Daoy (cell line): ENCODE results near the gene NIPAL3. TPM values are rescaled to one million over a fixed set of nuclear protein-coding genes. Genes with fewer than 3 reads are reported as not detected.

ENCODE experiments used
- DNase-seq: peaks from one replicate; pipeline ENCODE4 v3.0.0-alpha.2; 2015; ENCODE audit warnings: low read depth
- total RNA-seq: library from RNA; depleted of rRNA; stranded (reverse); fragments of >200 nt; shearing (Covaris generic); gene quantifications from 2 replicates; pipeline ENCODE4 v1.2.3, GENCODE V29; 2014

Gene NIPAL3
- total RNA-seq, 1 experiment from 2014 or later: 13.8 TPM

DNA sequence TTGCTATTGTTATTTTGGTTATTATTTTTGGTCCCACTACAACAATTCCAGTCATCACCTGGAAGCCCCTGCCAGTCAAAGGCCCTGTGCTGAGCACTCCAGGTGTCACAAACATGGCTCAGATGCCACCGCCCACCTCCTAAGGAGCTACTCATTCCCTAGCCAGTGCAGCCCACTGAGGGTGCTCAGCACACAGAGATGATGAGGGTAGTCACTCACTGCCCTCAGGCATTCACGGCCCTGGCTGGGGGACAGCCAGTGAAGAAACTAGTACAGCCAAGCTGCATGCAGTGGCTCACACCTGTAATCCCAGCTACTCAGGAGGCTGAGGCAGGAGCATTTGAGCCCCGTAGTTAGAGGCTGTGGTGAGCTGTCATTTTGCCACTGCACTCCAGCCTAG lies 42.3 kb downstream of the NIPAL3 start:
- DNase-seq: no peak

DNA sequence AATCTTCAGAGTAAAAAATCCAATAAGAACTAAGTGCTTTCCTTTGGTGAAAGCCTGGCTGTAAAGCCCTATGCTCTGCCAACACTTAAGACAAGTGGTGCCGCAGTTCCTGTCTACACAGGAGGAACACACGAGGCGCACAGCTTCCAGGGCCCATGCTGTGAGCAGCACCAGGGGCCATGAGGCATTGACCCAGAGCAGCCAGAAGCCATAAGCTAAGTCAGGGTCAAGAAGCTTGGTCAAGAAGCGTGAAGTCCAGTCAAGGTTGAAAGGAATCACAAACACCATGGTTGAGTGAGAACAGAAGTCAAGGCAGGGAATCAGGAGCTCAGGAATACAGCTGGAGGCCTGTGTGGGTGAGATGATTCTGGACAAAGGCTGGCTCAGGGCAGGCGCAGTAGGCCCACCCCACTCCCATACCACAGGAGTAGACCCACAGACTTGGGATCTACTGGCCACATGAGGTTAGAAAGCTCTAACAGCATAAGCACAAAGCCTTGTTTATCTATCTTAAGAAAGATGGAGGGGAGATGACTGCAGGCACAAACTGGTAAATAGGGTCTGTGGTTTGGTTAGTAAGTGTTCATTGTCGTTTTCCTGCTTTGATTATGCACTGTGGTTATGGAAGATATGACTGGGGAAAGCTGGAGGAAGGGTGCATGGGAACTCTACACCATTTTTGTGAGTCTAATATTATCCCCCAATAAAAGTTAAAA lies 44.1 kb downstream of the NIPAL3 start:
- no peak for DNase-seq

DNA sequence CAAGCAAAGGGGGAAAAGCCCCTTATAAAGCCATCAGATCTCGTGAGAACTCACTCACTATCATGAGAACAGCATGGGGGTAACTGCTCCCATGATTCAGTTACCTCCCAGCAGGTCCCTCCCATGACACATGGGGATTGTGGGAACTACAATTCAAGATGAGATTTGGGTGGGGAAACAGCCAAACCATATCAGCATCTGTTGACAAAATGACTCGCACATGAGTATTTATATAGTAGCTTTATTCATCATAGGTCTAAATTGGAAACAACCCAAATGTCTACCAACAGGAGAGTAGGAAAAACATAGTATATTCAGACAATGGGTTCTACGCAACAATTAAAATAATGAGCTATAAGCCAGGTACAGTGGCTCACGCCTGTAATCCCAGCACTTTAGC lies 46.5 kb downstream of the NIPAL3 start:
- peak; percentile 14 for DNase-seq

DNA sequence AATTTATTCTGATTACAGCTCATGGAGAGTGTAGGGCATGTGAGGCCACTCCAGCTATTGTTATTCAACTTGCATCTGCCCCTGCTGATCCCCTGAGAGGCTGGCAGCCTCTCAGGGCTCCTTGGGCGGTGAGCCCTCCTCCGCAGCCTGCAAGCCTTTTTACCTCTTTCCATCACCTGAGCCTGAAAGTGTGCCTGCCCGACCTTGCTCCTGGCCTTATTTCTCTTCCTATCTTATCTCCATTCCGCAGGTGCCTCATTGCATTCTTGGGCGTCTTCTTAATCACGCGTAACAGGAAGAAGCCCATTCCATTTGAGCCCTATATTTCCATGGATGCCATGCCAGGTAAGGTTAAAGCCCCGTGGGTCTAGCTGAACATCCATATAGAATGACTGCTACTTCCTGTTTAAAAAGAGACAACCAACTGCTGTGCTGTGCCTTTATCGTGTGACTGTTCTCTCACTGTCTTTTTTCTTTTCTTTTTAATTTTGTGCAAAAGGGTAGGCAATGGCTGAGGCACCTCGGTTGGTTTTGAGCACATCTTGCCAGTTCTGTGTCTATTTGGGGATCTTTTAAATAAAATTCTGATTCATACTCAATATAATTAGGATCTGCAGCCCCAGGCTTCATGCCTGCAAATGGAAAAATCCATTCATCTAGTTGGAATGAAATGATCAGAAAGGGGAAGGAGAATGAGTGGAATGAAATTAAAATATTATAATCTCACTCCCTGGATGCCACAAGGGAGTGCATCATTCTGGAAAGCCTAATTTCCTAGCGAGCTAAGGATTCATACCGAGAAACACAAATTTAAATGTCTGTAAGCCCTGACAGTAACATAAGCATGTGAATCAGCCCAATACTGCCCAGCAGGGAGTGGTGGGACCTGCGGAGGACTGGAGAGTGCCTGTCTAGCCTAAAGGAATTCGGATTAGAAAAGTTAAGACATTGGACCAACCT lies 48.5 kb downstream of the NIPAL3 start:
- DNase-seq: no peak

DNA sequence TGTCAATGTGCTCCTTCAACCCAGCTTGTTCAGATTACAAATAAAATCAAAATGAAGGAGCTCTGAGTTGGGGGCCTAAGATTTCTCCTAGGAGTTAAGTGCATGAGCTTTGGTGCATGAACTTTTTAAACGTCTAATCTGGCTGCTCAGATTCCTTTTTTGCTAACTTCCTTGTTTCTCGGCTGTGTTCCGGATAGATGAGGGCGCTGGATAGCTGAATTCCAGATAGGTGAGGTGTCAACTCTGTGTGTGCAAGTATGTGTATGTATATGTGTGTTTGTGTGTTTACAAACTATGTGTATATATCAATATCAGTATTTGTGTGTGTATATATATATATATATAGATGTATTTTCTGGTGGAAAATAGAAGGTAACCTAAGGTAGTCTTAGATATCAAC lies 49.5 kb downstream of the NIPAL3 start:
- DNase-seq: no peak

DNA sequence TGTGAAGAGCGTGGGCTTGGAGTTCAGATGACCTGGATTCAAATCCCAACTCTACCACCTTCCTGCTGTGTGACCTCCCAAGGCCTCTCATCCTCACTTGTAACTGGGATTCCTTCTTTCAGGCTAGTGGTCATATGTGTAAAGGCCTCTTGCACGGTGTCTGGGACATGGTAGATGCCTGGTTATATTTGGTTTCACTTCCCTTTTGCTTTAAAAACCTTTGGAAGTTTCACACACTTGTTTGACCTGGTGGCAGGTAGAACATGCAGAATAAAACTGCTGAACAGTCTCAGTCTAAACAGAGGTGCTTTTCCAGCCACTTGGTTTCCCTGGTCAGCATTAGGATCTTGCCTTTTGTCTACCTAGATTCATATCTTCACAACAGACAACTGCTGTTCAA lies 50.0 kb downstream of the NIPAL3 start:
- no peak for DNase-seq

DNA sequence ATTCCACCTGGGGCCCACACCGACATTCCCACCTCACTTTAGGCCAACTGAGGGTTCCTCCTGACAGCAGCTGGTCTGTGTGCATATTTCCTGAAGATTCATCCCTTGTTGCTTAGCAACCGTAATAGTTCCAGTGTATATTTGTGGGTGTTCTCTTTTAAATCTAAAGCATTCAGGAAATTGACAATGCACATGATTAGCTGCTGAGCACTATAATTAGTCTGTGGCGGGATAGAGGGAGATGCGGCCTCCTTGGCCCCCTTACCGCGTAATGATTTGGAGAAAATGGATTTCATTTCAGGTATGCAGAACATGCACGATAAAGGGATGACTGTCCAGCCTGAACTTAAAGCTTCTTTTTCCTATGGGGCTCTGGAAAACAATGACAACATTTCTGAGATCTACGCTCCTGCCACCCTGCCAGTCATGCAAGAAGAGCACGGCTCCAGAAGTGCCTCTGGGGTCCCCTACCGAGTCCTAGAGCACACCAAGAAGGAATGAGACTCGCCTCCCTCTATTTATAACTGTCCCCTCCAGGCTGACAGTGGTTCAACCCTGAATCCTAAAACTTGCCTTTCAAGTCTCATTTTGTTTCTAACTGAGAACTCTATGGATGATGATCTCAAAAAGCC lies 53.2 kb downstream of the NIPAL3 start:
- DNase-seq: no peak

DNA sequence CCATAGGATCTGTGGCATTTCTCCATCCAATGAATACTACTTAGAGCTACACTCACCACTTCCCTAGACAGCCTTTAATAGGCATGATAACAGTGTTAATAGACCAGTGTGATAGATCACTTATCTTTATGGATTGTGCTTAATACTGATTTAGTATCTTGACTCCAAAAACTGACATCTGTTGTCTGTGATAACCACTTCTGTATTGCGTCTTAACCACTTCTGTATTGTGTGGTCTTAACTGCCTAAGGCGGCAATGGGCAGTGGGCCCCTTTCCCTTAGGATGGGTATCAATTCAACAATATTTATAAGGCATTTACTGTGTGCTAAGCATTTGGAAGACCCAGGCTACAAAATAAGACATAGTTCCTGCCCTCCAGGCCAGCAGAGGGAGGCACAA lies 55.0 kb downstream of the NIPAL3 start:
- no peak for DNase-seq

DNA sequence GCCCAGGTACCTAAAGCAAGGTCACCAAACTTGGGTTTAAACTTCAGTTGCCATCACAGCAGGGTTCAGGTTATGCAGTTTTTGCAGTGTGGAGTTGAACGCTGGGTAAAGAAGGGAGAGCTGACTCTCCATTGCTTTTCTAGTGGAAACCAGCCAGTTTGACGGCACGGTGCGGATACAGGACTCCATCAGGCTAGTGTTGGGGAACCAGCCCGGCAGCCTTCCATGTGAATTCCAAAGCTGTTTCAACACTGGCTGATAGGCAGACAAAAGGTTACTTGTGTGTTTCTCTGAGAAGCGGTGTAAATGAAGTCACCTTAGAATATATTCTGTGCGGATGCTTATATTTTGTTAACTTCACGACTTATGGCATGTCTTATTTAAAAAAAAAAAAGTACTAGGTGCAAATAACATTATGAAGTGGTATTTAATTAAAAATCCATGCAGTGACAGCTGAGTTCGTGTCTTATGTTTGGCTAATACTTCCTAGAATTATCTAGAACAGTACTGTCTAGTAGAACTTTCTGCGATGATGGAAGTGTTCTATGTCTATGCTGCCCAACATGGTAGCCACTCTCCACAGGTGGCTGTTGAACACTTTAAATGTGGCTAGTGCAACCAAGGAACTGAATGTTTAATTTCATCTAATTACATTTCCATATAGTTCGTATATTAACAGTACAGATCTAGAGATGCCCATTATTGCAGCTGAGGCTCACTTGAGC lies 57.1 kb downstream of the NIPAL3 start:
- DNase-seq: no peak

DNA sequence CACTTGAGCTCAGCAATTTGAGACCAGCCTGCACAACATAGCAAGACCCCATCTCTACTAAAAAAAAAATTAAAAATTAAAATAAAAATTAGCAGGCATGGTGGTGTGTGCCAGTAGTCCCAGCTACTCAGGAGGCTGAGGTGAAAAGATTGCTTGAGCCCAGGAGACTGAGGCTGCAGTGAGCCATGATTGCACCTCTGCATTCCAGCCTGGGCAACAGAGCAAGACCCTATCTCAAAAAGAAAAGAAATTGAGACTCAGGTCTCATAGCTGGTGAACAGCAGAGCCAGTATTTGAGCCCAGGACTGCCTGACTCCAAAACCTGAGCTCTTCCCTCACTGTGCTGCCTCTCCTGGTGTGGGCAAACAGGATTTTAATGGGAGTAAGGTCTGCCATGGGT lies 58.6 kb downstream of the NIPAL3 start:
- no peak for DNase-seq

DNA sequence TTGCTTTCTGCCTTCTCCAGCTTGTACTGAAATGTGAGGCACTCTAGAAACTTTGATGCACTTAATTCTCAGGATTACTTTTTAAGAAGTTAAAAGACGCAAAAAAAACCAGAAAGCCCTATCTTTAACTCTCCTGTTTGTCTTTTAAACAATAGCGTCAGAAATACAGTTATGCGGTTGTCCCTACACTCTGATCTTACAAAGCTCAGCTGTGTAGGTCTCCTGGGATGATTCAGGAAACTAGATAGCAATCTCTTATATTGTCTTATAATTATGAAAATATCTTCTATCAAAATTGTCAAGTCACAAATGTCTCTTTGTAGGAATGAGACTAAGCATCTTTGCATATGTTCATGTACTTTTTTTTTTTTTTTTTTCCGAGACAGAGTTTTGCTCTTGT lies 60.1 kb downstream of the NIPAL3 start:
- no peak for DNase-seq

DNA sequence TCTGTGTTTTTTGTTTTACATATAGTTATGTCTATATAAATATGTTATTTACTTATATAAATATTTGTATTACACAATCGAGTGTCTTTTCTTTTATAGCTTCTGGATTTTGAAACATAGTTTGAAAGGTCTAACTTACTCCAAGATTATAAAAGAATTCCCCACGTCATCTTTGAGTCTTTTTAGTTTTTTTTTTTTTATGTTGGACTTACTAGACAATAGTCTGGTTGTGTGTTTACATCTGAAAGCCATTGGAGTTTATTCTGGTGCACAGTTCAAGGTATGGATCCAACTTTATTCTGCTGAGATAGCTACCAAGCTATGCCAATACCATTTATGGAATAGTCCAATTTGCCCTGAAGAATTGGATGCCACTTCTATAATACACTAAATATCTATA lies 61.0 kb downstream of the NIPAL3 start:
- DNase-seq: no peak

DNA sequence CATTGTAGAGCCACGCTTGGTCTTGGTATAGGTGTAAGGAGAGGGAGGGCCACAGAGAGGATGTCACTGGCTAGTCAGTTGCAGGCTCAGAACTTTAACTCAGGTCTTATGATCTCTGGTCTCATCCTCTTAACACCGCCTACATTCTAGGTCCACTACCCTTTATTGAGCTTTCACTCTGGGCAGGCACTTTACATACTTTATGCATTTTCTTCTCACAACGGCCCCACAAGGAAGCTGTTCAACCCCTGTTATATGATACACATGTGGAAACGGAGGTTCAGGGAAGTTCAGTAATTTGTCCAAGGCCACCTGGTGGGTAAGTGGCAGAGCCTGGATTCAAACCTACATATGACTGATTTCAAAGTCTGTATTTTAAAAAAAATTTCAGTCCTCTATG lies 61.7 kb downstream of the NIPAL3 start:
- no peak for DNase-seq

DNA sequence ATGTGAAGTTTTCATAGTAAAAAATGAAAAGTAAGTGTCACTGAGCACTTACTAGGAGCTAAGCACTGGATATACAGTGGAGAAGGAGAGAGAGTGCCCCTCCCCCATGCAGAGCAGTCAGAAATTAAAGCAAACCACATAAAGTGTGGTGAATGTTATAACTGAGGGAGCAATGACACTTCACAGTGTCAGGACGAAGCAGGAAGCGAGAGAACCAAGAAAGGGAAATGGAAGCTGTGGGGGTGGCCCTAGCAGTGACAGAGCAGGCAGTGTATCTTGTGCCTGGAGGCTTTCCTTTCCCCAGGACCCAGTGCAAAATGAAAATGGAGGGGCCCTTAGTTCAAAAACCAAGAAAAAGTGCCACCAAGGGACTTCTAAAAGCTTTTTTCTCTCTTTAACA lies 65.5 kb downstream of the NIPAL3 start:
- DNase-seq: no peak

DNA sequence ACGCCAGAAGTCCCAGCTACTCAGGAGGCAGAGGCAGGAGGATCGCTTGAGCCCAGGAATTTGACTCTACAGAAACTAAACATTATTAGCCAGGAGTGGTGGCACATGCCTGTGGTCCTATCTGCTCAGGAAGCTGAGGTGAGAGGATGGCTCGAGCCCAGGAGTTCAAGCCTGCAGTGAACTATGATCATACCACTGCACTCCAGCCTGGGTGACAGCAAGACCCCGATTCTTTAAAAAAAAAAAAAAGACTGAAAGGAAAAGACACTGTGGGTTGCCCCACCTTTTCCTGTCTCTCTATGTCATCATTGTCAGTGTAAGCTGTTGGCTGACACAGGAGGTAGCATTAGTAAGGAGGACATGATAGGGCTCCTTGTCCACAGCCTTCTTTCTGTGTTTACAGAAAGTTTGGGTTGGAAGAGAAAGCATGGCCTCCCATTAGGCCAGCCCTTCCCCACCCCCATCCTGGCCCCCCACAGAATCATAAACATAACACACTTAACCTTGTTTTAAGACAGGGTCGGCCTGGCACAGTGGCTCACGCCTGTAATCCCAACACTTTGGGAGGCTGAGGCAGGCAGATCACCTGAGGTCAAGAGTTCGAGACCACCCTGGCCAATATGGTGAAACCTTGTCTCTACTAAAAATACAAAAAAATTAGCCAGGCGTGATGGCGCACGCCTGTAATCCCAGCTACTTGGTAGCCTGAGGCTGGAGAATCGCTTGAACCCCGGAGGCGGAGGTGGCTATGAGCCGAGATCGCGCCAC lies 66.4 kb downstream of the NIPAL3 start:
- DNase-seq: no peak

DNA sequence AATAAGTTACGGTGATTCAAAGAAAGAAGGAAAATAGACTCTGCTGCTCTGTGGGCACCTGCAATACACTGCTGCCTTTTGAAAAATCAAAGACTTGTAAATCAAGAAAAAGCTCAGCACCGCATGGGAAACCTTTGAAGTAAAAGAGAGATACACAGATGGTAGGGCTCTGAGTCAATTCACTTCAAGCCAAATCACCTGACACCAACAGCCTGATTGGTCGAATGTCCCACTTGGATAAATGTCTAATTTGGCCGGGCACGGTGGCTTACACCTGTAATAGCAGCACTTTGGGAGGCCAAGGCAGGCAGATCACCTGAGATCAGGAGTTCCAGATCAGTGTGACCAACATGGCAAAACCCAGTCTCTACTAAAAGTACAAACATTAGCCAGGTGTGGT lies 67.8 kb downstream of the NIPAL3 start:
- DNase-seq: no peak

DNA sequence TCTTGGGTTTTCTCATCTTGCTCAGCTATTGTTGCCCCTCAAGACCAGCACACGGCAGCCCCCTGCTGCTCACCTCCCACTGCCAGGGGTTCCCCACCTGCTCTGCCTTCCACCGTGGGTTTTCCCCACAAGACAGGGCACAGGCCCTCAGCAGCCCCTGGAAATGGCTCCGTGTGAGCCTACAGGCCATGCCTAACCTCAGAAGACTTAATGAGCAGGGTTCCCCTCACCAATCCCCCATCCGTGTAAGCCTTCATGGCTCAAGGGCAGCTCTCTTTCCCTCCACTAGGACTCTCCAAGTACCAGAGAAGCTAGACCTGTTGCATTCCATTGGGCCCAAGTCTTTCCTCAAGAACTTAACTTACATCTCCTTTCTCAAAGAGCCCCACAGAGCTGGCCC lies 68.6 kb downstream of the NIPAL3 start:
- DNase-seq: no peak

DNA sequence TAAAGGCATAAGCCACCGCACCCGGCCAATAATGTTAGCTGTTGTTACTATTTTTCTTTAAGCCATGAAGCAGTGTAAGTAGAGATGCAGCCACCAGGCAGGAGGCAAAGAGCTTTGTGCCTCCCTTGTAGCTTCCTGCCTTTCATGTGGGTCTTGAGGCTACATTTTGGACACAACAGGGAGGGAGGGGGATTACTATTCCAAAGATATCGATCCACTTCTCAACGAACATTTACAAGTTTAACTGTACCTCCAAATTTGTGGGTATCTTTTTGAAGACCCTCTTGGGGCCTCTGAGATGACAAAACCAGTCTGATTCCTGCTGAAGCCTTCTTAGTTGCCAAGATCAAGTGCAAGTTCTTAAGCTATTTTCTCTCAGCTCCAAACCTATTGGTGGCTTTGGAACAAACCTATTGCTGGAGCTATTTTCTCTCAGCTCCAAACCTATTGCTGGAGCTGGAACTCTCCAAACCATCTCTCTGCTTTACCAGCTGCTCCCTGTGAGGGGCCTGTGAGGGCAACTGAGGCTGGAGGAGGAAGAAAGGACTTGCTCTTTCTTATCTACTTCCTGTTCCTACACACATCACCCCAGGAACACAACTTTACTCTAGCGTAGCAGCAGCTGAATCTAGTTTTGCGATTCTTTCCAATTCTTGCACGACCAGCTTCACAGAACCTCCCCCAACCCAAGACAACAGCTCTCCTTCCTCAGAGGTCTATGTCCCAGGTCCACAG lies 70.9 kb downstream of the NIPAL3 start:
- DNase-seq: no peak

DNA sequence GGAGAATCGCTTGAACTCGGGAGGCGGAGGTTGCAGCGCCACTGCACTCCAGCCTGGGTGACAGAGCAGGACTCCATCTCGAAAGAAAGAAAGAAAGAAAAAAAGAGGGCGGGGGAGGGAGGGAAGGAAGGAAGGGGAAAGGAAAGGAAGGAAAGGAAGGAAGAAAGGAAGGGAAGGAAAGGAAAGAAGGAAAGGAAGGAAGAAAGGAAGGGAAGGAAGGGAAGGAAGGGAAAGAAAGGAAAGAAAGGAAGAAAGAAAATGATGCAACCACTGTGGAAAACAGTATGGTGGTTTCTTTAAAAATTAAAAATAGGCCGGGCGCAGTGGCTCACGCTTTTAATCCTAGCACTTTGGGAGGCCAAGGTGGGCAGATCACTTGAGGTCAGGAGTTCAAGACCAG lies 71.9 kb downstream of the NIPAL3 start:
- DNase-seq: no peak

DNA sequence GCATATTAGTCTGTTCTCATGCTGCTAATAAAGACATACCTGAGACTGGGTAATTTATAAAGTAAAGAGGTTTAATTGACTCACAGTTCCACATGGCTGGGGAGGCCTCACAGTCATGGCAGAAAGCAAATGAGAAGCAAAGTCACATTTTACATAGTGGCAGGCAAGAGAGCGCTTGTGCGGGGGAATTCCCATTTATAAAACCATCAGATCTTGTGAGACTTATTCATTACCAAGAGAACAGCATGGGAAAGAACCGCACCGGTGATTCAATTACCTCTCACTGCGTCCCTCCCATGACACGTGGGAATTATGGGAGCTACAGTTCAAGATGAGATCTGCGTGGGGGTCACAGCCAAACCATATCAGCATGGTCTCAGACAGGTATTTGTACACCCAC lies 72.6 kb downstream of the NIPAL3 start:
- DNase-seq: peak; percentile 4

DNA sequence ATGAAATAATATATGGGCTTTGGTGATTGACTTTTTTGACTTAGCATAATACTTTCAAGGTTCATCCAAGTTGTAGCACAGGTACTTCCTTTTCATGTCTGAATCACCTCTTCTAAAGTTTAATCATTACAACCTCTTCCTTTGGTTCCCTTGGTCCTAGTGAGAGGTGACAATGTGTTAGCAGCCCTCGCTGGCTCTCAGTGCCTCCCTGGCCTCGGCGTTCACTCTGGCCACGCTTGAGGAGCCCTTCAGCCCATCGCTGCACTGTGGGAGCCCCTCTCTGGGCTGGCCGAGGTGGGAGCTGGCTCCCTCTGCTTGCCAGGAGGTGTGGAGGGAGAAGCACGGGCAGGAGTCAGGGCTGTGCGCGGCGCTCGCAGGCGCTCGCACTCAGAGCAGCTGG lies 74.1 kb downstream of the NIPAL3 start:
- DNase-seq: no peak
